Measurements from ENCODE around the gene CLCN4.

- TF ChIP-seq CTCF (IDR thresholded peaks at IDR 0.05) (no peak), ZFX (IDR thresholded peaks at IDR 0.05; ENCODE audit: borderline replicate concordance) (no peak)
Observed at GRCh38 chrX:10212395-10212794, 55.6 kb downstream of the CLCN4 start.

All from 22Rv1 (cell line).